ENCODE data around the gene ADAM8. TPM values are rescaled to one million over a fixed set of nuclear protein-coding genes. Genes with fewer than 3 reads are reported as not detected.

Gene ADAM8
- polyA plus RNA-seq, 1 donor from 2014 or later: 6.4 TPM

DNA sequence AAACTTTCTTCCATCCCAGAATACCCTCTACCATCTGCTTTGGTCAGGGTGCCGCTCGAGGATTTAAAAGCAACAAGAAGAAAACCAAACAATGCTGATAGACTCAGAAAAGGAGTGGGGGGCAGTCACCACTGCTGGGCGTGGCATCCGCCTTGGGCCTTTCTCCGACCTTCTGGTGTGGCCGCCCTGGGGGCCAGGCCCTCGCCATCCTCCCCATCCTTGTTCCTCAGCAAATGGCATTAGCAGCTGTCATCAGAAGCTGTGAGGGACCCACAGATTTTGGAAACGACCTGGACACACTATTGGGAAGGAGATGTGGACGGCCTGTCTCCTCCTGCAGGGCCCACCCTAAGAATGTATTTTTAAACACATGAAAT is 36.1 kb upstream of the ADAM8 start:
- Histone ChIP-seq H3K27me3 (ENCODE audit: insufficient read depth, low read depth, low read length) (no peaks in the 10 kb centered on the region), H3K9me2 (ENCODE audit: insufficient read depth, low read length) (no peaks in the 10 kb centered on the region), H4K20me1 (ENCODE audit: insufficient read depth) (no peaks in the 10 kb centered on the region), H3K4me3 (ENCODE audit: low read length) (no peak overlapping the region), H3K9ac (ENCODE audit: low read length) (no peak overlapping the region), H3K27ac (ENCODE audit: low read length) (no peak overlapping the region), H3K9me3 (ENCODE audit: low read length) (no peaks in the 10 kb centered on the region), H3F3A (ENCODE audit: insufficient read depth, low read length, poor library complexity, severe bottlenecking) (no peaks in the 10 kb centered on the region), H3K79me2 (replicated peaks; ENCODE audit: insufficient read depth, low read length) (peaks cover 4% of the 10 kb centered on the region), H2AFZ (ENCODE audit: low read depth, low read length) (no peak overlapping the region), H3K36me3 (ENCODE audit: insufficient read depth, low read length) (no peaks in the 10 kb centered on the region), H3K4me2 (ENCODE audit: low read length) (no peak overlapping the region)
- no peak for TF ChIP-seq EZH2 (IDR thresholded peaks at IDR 0.05; ENCODE audit: borderline replicate concordance, insufficient read depth, low read length, poor library complexity, severe bottlenecking)
- no peak for TF ChIP-seq RAD21 (conservative IDR thresholded peaks at IDR 0.05)
- no peak for TF ChIP-seq TAF1 (IDR thresholded peaks at IDR 0.05; ENCODE audit: low read depth)
- TF ChIP-seq SMC3 (conservative IDR thresholded peaks at IDR 0.05; ENCODE audit: poor library complexity): no peak
- TF ChIP-seq EP300 (conservative IDR thresholded peaks at IDR 0.05; ENCODE audit: poor library complexity, severe bottlenecking): no peak
- TF ChIP-seq, protein P1, sequence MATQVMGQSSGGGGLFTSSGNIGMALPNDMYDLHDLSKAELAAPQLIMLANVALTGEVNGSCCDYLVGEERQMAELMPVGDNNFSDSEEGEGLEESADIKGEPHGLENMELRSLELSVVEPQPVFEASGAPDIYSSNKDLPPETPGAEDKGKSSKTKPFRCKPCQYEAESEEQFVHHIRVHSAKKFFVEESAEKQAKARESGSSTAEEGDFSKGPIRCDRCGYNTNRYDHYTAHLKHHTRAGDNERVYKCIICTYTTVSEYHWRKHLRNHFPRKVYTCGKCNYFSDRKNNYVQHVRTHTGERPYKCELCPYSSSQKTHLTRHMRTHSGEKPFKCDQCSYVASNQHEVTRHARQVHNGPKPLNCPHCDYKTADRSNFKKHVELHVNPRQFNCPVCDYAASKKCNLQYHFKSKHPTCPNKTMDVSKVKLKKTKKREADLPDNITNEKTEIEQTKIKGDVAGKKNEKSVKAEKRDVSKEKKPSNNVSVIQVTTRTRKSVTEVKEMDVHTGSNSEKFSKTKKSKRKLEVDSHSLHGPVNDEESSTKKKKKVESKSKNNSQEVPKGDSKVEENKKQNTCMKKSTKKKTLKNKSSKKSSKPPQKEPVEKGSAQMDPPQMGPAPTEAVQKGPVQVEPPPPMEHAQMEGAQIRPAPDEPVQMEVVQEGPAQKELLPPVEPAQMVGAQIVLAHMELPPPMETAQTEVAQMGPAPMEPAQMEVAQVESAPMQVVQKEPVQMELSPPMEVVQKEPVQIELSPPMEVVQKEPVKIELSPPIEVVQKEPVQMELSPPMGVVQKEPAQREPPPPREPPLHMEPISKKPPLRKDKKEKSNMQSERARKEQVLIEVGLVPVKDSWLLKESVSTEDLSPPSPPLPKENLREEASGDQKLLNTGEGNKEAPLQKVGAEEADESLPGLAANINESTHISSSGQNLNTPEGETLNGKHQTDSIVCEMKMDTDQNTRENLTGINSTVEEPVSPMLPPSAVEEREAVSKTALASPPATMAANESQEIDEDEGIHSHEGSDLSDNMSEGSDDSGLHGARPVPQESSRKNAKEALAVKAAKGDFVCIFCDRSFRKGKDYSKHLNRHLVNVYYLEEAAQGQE (IDR thresholded peaks at IDR 0.05; ENCODE audit: borderline replicate concordance): no peak
- no peak for TF ChIP-seq POLR2AphosphoS5 (IDR thresholded peaks at IDR 0.05)
- TF ChIP-seq, protein P2, sequence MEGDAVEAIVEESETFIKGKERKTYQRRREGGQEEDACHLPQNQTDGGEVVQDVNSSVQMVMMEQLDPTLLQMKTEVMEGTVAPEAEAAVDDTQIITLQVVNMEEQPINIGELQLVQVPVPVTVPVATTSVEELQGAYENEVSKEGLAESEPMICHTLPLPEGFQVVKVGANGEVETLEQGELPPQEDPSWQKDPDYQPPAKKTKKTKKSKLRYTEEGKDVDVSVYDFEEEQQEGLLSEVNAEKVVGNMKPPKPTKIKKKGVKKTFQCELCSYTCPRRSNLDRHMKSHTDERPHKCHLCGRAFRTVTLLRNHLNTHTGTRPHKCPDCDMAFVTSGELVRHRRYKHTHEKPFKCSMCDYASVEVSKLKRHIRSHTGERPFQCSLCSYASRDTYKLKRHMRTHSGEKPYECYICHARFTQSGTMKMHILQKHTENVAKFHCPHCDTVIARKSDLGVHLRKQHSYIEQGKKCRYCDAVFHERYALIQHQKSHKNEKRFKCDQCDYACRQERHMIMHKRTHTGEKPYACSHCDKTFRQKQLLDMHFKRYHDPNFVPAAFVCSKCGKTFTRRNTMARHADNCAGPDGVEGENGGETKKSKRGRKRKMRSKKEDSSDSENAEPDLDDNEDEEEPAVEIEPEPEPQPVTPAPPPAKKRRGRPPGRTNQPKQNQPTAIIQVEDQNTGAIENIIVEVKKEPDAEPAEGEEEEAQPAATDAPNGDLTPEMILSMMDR (IDR thresholded peaks at IDR 0.05; ENCODE audit: poor library complexity, severe bottlenecking): no peak
- TF ChIP-seq MXI1 (conservative IDR thresholded peaks at IDR 0.05; ENCODE audit: poor library complexity, severe bottlenecking): no peak

DNA sequence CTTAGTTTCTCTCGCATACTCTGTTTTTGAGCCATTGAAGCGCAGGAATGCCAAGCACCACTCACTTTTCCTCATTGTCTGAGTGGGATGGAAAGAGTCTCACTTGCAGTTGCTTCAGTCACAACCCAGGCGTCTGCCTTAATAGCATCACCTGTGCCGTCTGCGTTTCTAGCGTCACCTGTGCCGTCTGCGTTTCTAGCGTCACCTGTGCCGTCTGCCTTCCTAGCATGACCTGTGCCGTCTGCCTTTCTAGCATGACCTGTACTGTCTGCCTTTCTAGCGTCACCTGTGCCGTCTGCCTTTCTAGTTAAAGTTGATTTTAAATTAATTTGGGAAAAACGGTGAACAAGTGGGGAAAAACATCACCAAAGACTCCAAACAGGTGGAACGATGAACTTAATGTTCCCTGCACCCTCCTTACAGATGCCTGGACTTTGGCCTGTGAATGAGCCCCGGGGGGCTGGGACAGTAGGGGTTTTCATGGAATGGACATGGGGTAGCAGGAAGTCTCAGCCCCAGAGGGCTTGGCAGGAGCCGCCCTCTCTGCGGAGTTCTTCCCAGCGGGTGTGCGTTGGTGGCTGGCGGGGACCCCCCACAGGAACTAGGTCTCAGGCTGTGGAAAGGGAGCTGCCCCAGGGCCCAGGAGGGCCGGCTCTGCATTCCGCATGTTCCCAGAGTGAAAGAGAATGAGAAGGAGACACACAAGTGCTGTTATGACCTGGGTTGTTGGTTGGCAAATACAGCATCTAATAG is 35.5 kb upstream of the ADAM8 start:
- no peaks in the 10 kb centered on the region for H3K36me3 ChIP-seq (ENCODE audit: insufficient read depth, low read length)
- H3K27me3 ChIP-seq (ENCODE audit: insufficient read depth, low read depth, low read length): no peaks in the 10 kb centered on the region
- no peak overlapping the region for H2AFZ ChIP-seq (ENCODE audit: low read depth, low read length)
- H3K79me2 ChIP-seq (replicated peaks; ENCODE audit: insufficient read depth, low read length): peaks cover 9% of the 10 kb centered on the region
- H4K20me1 ChIP-seq (ENCODE audit: insufficient read depth): no peaks in the 10 kb centered on the region
- H3K9me2 ChIP-seq (ENCODE audit: insufficient read depth, low read length): no peaks in the 10 kb centered on the region
- H3F3A ChIP-seq (ENCODE audit: insufficient read depth, low read length, poor library complexity, severe bottlenecking): no peaks in the 10 kb centered on the region
- no peaks in the 10 kb centered on the region for H3K9me3 ChIP-seq (ENCODE audit: low read length)
- no peak overlapping the region for H3K4me3 ChIP-seq (ENCODE audit: low read length)
- no peak for TF ChIP-seq POLR2AphosphoS5 (IDR thresholded peaks at IDR 0.05)
- TF ChIP-seq, protein P2 (IDR thresholded peaks at IDR 0.05; ENCODE audit: poor library complexity, severe bottlenecking): no peak
- TF ChIP-seq, protein P1 (IDR thresholded peaks at IDR 0.05; ENCODE audit: borderline replicate concordance): no peak
- TF ChIP-seq MXI1 (conservative IDR thresholded peaks at IDR 0.05; ENCODE audit: poor library complexity, severe bottlenecking): no peak
- no peak for TF ChIP-seq TAF1 (IDR thresholded peaks at IDR 0.05; ENCODE audit: low read depth)
- TF ChIP-seq EZH2 (IDR thresholded peaks at IDR 0.05; ENCODE audit: borderline replicate concordance, insufficient read depth, low read length, poor library complexity, severe bottlenecking): no peak
- no peak overlapping the region for H3K27ac ChIP-seq (ENCODE audit: low read length)
- no peak overlapping the region for H3K4me2 ChIP-seq (ENCODE audit: low read length)
- H3K9ac ChIP-seq (ENCODE audit: low read length): no peak overlapping the region
